ENCODE data around the gene NOS1. TPM values are rescaled to one million over a fixed set of nuclear protein-coding genes. Genes with fewer than 3 reads are reported as not detected.

The NOS1 gene
- total RNA-seq, 1 experiment from 2014 or later, result 2.3 TPM

DNA sequence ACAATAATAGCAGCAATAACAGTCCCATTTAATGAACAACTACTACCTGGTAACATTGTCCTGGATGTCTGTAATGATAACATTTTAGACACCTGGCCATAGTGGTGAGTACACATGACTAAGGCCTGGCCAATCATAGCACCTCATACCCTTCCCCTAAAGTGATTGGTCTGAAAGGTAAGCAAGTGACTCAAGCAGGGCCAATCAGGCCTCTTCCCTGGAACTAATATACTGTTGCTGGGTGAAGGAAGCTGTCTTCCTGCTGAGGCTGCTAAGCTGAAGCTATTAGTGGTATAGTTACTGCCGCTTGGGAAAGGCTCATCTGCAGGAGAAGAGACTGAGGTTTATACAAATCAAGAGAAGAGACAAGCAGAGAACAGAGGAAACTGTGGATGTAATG, 18.7 kb upstream of the NOS1 start:
- Mint-ChIP-seq H3K27me3 (ENCODE audit: low read depth) (peaks cover 40% of the 10 kb centered on the region), H3K9me3 (peaks cover 14 to 16% of the 10 kb centered on the region in 2 experiments), H3K4me3 (no peak overlapping the region), H3K36me3 (ENCODE audit: insufficient read depth in 1 of 3, low read depth in 3 of 3) (peaks cover 0 to 2% (median 0%) of the 10 kb centered on the region in 3 experiments; a peak in 2 of 7 replicates), H3K27ac (no peak overlapping the region), H3K4me1 (peaks cover 2 to 3% of the 10 kb centered on the region in 2 experiments; a peak in 1 of 4 replicates)
- Histone ChIP-seq H3K23ac (ENCODE audit: insufficient read length, low read depth, low read length) (no peak overlapping the region), H4K91ac (ENCODE audit: insufficient read length, low read depth, low read length) (no peak overlapping the region), H3K14ac (ENCODE audit: insufficient read depth, low read length) (no peak overlapping the region), H3K9me3 (ENCODE audit: control insufficient read depth, low read depth, low read length) (no peaks in the 10 kb centered on the region), H2AFZ (ENCODE audit: low read length) (no peak overlapping the region), H3K4ac (ENCODE audit: low read depth, low read length) (no peak overlapping the region), H2BK5ac (ENCODE audit: insufficient read length, low read length) (no peak overlapping the region), H3K79me1 (ENCODE audit: insufficient read depth, low read depth, low read length, poor library complexity, severe bottlenecking) (no peaks in the 10 kb centered on the region), H3K27me3 (ENCODE audit: insufficient read depth, low read length) (no peaks in the 10 kb centered on the region; the same call in 1 of the 2 replicates), H2BK120ac (ENCODE audit: low read depth, low read length, poor library complexity, severe bottlenecking) (no peak overlapping the region), H3K23me2 (ENCODE audit: insufficient read length, low read depth, low read length, poor library complexity, severe bottlenecking) (no peaks in the 10 kb centered on the region), H4K8ac (replicated peaks; ENCODE audit: insufficient read length, low read depth, low read length) (no peak overlapping the region), H3T11ph (ENCODE audit: low read length) (no peak overlapping the region), H3K79me2 (ENCODE audit: insufficient read depth, low read length) (no peaks in the 10 kb centered on the region), H4K5ac (ENCODE audit: insufficient read length, low read depth, low read length) (no peak overlapping the region), H3K18ac (ENCODE audit: insufficient read length, low read depth, low read length) (no peak overlapping the region), H2BK15ac (ENCODE audit: low read depth, low read length) (no peak overlapping the region), H3K4me2 (ENCODE audit: insufficient read depth, insufficient read length, low read length) (no peak overlapping the region), H4K20me1 (ENCODE audit: control insufficient read depth, insufficient read depth, insufficient read length) (no peaks in the 10 kb centered on the region), H2BK20ac (ENCODE audit: low read depth, low read length, poor library complexity, severe bottlenecking) (no peak overlapping the region), H3K9ac (ENCODE audit: extremely low read depth, insufficient read length, low read length) (no peak overlapping the region), H3K4me1 (ENCODE audit: insufficient read depth, low read length) (no peaks in the 10 kb centered on the region), H3K27ac (ENCODE audit: insufficient read length, low read depth, low read length) (no peak overlapping the region), H2AK5ac (ENCODE audit: insufficient read length, low read length) (no peak overlapping the region), H2BK12ac (ENCODE audit: insufficient read length, low read depth, low read length) (no peak overlapping the region), H3K56ac (ENCODE audit: insufficient read length, low read depth, low read length) (no peak overlapping the region)
- TF ChIP-seq, protein P1, sequence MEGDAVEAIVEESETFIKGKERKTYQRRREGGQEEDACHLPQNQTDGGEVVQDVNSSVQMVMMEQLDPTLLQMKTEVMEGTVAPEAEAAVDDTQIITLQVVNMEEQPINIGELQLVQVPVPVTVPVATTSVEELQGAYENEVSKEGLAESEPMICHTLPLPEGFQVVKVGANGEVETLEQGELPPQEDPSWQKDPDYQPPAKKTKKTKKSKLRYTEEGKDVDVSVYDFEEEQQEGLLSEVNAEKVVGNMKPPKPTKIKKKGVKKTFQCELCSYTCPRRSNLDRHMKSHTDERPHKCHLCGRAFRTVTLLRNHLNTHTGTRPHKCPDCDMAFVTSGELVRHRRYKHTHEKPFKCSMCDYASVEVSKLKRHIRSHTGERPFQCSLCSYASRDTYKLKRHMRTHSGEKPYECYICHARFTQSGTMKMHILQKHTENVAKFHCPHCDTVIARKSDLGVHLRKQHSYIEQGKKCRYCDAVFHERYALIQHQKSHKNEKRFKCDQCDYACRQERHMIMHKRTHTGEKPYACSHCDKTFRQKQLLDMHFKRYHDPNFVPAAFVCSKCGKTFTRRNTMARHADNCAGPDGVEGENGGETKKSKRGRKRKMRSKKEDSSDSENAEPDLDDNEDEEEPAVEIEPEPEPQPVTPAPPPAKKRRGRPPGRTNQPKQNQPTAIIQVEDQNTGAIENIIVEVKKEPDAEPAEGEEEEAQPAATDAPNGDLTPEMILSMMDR (conservative IDR thresholded peaks at IDR 0.05), result no peak
- DNase-seq, result no peak
- WGBS (ENCODE audit: extremely low coverage, insufficient read length, low lambda C conversion rate), result no CpG with 5 or more reads among the region's 1 CpG
